GM10266 (cell line): ENCODE measurements around the gene DEGS1.

ENCODE experiments used
- DNase-seq: peaks from one replicate; pipeline ENCODE4 v3.0.0; 2012; ENCODE audit errors: extremely low spot score
- TF ChIP-seq, protein P1 (sequence below): IDR thresholded peaks from 2 replicates; pipeline ENCODE4 v1.5.1; 2012; ENCODE audit warnings: mild to moderate bottlenecking, low read depth; ENCODE audit not compliant: control insufficient read depth, insufficient read depth; ENCODE audit errors: missing control alignments

The DEGS1 gene

DNA sequence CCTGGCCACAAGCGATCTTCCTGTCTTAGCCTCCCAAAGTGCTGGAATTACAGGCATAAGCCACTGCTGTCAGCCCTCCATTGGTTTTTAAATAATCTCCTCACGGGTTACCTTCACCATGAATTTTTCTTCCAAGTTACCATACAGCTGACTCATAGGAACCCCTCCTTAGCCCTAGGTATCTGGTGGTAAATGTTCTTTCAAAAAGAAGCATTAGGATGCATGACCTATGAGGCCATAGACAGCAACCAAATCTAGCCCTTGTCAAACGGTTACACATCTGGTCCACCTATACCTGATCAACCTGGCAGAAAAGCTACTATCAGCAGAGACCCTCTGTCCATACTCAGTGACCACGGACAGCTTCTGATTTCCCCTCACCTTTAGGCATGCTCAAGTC, 12.7 kb upstream of the DEGS1 start:
- DNase-seq = no peak
- TF ChIP-seq, protein P1, sequence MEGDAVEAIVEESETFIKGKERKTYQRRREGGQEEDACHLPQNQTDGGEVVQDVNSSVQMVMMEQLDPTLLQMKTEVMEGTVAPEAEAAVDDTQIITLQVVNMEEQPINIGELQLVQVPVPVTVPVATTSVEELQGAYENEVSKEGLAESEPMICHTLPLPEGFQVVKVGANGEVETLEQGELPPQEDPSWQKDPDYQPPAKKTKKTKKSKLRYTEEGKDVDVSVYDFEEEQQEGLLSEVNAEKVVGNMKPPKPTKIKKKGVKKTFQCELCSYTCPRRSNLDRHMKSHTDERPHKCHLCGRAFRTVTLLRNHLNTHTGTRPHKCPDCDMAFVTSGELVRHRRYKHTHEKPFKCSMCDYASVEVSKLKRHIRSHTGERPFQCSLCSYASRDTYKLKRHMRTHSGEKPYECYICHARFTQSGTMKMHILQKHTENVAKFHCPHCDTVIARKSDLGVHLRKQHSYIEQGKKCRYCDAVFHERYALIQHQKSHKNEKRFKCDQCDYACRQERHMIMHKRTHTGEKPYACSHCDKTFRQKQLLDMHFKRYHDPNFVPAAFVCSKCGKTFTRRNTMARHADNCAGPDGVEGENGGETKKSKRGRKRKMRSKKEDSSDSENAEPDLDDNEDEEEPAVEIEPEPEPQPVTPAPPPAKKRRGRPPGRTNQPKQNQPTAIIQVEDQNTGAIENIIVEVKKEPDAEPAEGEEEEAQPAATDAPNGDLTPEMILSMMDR = no peak

DNA sequence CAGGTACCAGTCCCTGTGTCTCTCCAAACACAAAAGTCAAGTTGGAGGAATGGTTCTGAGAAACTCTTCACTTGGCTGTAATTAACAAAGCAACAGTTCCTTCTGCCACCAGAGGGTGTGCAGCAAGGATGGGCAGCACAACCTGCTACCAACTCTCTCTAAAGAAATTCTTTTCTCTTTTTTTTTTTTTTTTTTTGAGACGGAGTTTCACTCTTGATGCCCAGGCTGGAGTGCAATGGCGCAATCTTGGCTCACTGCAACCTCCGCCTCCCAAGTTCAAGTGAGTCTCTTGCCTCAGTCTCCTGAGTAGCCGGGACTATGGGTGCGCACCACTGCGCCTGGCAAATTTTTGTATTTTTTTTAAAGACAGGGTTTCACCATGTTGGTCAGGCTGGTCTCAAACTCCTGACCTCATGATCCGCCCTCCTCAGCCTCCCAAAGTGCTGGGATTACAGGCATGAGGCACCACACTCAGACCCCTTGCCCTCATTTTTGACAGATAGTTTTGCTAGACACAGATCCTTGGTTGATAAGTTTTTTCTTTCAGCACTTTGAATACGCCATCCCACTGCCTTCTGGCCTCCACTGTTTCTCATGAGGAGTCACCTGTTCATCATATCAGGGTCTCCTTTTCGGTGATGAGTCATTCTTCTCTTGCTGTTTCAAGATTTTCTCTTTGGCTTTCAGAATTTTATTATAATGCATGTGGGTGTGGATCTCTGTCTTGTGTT, 12.1 kb upstream of the DEGS1 start:
- DNase-seq = no peak
- TF ChIP-seq, protein P1 = peak; percentile 5

- no peak for DNase-seq
These were observed 10.8 kb upstream of the DEGS1 start for GRCh38 chr1:224172229-224172628.

DNA sequence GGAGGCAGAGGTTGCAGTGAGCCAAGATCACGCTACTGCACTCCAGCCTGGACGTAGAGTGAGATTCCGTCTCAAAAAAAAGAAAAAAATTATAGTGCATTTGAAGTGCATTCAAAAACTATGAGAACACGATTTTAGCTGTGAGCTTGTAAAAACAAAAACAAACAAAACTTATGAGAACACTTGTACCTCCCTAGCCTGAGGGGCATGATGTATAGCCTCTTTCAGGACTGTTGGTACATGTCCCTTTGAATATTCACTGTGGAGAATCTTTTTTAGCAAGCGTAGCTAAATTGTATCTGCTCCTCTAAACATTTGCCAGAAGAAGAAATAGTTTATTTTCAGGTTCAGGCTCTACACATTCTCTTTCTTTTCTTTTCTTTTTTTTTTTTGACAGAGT, 9.5 kb upstream of the DEGS1 start:
- no peak for DNase-seq
- TF ChIP-seq, protein P1 = no peak

More at GRCh38 chr1:224172229-224172628, 10.8 kb upstream of the DEGS1 start:
- TF ChIP-seq, protein P1 = no peak

DNA sequence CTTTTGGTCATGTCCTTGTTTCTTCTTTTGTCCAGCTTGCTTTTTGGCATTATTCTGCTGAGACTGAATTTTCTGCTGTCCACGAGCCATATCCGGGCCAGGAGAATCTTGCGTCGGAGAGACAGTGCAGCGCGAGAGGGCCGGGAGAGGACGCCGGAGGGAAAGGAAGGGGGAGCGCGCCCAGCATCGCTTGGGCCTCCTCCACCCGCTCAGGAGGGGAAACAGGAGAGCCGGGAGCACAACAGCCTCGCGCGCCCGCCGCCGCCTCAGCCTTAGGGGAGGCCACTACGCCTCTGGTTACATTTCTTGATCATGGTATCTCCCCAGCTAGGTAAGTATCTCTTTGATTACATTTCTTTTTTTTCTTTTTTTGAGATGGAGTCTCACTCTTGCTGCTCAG, 7.4 kb upstream of the DEGS1 start:
- TF ChIP-seq, protein P1 = no peak
- DNase-seq = no peak

GRCh38 chr1:224177356-224177999, 5.6 kb upstream of the DEGS1 start:
- no peak for DNase-seq
- TF ChIP-seq, protein P1 = no peak

DNA sequence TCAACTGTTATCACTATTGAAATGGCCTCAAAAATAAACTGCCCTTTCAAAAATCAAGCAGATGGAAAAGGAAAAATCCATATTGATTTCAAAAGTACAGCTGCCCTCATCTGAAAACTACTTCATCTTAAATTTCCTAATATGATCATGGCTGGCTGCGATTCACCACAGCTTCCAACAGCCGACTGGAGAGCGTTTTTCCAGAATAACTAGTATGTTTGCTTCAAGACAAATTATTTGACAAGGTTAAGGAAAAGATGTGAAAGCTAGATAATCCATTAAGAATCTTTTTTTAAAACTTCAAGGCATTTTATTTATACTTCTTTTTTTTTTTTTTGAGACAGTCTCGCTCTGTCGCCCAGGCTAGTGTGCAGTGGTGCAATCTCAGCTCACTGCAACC, 4.1 kb upstream of the DEGS1 start:
- no peak for DNase-seq

More for the DNA sequence above, 4.1 kb upstream of the DEGS1 start:
- TF ChIP-seq, protein P1 = no peak
